Activated T-cell treated with anti-CD3 and anti-CD28 coated beads, Interleukin-2, amount 50 U/mL, for 72 hours (primary cell): ENCODE data around the gene LPA. TPM values are rescaled to one million over a fixed set of nuclear protein-coding genes. Genes with fewer than 3 reads are reported as not detected.

ENCODE experiments used
- ATAC-seq, 2 donors: fragments of 150-1000 bp; cut with Tn5 transposase; replicated peaks in 1 of 2; 2 replicates each; pipeline ENCODE4 v1.10.0; 2021; ENCODE audit warnings: moderate library complexity in 2 of 2, mild to moderate bottlenecking in 1 of 2
- DNase-seq, 2 donors: peaks; one replicate each; pipeline ENCODE4 v3.0.0; 2021 to 2022; ENCODE audit warnings: mixed read lengths in 1 of 2
- H3K27ac Mint-ChIP-seq: one replicate; pipeline ENCODE4 v1.8.0; 2022; ENCODE audit warnings: mild to moderate bottlenecking, moderate library complexity, mixed read lengths
- H3K27me3 Mint-ChIP-seq: one replicate; pipeline ENCODE4 v1.8.0; 2022; ENCODE audit warnings: low read depth, mixed read lengths
- H3K36me3 Mint-ChIP-seq, 2 donors: one replicate each; pipeline ENCODE4 v1.8.0; 2022; ENCODE audit warnings: mixed read lengths in 2 of 2, mild to moderate bottlenecking in 1 of 2; ENCODE audit not compliant: insufficient read depth in 2 of 2
- H3K4me1 Mint-ChIP-seq: one replicate; pipeline ENCODE4 v1.8.0; 2022; ENCODE audit warnings: low read depth, mixed read lengths
- H3K4me3 Mint-ChIP-seq, 2 donors: one replicate each; pipeline ENCODE4 v1.8.0; 2022; ENCODE audit warnings: mild to moderate bottlenecking in 2 of 2, mixed read lengths in 2 of 2, moderate library complexity in 2 of 2
- H3K9me3 Mint-ChIP-seq, 2 donors: one replicate each; pipeline ENCODE4 v1.8.0; 2022; ENCODE audit warnings: mixed read lengths in 2 of 2
- total RNA-seq, 2 donors: library from RNA; stranded (reverse); gene quantifications; one replicate each; pipeline ENCODE4 v1.2.3, GENCODE V29; 2022

The LPA gene
- total RNA-seq, 2 donors from 2014 or later, result not detected

DNA sequence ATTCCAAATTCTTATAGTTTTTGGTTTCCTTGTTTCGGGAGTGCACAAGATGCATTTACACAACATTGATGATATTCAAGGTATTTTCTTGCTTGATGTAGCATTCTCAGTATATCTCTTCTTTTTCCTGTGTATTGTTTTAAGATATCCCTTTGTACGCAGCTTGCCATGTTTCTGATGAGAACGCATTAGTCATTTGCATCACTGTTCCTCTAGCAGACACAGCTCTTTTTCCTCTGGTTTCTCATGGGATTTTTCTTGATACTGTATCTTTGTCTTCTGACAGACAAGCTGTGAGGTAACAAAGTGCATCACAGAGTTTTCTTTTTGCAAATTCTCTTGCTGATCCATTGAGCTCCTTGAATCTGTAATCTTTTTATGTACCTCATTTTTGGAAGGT lies 169.5 kb downstream of the LPA start:
- DNase-seq (no peak), ATAC-seq (no peak)
- no peak overlapping the region for H3K4me3 Mint-ChIP-seq
- no peak overlapping the region for H3K27ac Mint-ChIP-seq
- H3K36me3 Mint-ChIP-seq, result peaks cover 0 to 3% of the 10 kb centered on the region in 2 donors
- no peaks in the 10 kb centered on the region for H3K9me3 Mint-ChIP-seq
- H3K4me1 Mint-ChIP-seq, result no peaks in the 10 kb centered on the region
- H3K27me3 Mint-ChIP-seq, result no peaks in the 10 kb centered on the region

DNA sequence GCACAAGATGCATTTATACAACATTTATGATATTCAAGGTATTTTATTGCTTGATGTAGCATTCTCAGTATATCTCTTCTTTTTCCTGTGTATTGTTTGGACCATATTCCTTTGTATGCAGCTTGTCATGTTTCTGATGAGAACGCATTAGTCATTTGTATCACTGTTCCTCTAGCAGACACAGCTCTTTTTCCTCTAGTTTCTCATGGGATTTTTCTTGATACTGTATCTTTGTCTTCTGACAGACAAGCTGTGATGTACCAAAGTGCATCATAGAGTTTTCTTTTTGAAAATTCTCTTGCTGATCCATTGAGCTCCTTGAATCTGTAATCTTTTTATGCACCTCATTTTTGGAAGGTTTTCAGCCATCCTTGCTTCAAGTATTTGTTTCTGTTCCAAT lies 175.0 kb downstream of the LPA start:
- DNase-seq, result no peak
- Mint-ChIP-seq H3K4me3 (no peak overlapping the region), H3K27ac (no peak overlapping the region), H3K4me1 (no peaks in the 10 kb centered on the region), H3K36me3 (peaks cover 0 to 2% of the 10 kb centered on the region in 2 donors), H3K27me3 (no peaks in the 10 kb centered on the region), H3K9me3 (no peaks in the 10 kb centered on the region)
- ATAC-seq, result no peak

DNA sequence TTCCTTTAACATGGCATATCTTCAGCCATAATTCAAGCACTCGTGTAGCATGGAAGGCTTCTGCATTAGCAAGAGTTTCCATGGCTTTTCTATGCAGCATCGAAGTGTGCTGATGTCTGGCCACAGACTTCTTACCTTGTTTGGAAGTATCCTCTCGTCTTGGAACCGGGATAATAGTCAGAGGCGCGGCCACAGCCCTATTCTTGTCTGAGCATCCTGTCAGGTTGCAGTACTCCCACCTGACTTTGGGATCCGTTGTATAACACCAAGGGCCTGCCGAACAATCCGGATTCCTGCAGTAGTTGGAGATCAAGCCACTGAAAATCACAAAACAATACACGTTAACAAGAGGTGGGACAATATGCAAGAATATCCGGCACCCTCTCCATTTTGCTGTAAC lies 177.0 kb downstream of the LPA start:
- ATAC-seq (no peak), DNase-seq (no peak)
- Mint-ChIP-seq H3K27me3 (no peaks in the 10 kb centered on the region), H3K9me3 (no peaks in the 10 kb centered on the region), H3K4me3 (no peak overlapping the region), H3K4me1 (no peaks in the 10 kb centered on the region), H3K27ac (no peak overlapping the region), H3K36me3 (peaks cover under 1 to 6% of the 10 kb centered on the region in 2 donors)

Other genes starting within 250 kb of the LPA start
- under 1 TPM; 0.41 to 0.49 TPM for gene PLG, start 38.0 kb upstream of the LPA start, total RNA-seq